Activated naive CD8-positive, alpha-beta T cell treated with anti-CD3 and anti-CD28 coated beads, Interleukin-2, amount 50 U/mL, for 16 hours (primary cell): Measurements from ENCODE around the gene HSPA1A.
"Not testable (repeated sequence)": the region's sequence is repeated elsewhere in the genome, so short reads cannot be mapped to it uniquely, and the experiment has no call there.

ENCODE experiments used
- DNase-seq: peaks from one replicate; pipeline ENCODE4 v3.0.0-alpha.2; 2020; ENCODE audit warnings: low read depth, low spot score

HSPA1A gene

DNA sequence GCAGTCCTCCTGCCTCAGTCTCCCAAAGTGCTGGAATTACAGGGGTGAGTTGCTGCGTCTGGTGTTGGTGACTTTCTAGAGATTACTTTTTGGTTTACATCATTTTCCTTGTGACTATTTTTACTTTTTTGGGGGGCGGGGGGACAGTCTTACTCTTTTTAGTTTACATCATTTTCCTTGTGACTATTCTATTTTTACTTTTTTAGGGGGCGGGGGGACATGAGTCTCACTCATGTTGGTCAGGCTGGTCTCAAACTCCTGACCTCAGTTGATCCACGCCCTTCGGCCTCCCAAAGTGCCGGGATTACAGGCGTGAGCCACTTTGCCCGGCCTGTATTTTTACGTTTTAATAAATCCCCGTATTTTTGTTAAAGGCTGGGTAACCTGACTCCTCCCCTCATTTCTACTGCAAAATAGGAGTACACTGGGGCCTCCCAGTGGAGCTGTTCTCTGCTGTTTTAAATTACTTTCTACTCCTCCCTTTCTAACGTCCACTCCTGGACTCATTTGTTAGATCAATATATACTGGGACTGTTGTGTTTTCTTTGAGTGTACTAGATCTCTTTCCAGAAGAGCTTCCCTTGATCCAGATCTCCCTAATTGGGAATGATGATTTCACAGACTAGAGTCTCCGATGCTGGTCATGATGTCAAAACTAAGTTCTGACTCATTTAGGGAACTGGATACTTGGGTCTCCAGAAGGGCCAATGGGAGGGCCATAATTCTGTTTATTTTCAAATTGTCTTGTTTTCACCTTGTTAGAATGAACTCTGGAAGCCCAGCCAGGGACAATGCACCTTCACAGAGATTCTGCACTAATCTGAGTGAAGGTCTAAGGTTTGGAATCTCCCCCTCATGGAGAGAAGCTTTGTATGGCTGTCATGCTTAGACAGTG, 21.4 kb downstream of the HSPA1A start:
- DNase-seq: no peak

DNA sequence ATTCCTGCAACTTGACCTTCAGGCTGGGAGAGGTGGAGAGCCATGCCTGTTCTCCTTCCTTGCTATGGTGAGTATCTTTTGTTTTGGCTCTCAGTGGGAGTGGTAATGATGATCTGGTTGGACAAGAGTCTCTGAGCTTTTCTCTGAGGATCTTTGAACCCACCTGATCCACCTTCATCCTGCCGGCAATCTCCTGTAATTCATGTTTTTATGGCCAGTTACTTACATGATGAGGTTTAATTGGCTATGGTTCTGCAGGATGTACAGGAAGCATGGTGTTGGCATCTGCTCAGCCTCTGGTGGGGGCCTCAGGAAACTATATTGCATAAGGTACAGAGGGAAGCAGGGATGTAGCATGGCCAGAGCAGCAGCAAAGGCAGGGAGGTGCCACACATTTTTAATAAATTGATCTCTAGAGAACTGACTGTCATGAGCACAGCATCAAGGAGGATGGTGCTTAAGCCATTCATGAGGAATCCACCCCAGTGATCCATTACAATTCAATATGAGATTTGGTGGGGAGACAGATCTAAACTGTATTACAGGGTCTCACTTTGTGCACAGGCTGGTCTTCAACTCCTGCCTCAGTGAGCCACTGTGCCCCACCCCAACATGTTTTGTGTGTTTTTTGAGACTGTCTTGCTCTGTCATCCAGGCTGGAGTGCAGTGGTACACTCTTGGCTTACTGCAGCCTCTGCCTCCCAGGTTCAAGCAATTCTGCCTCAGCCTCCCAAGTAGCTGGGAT, 22.2 kb downstream of the HSPA1A start:
- DNase-seq: no peak

DNA sequence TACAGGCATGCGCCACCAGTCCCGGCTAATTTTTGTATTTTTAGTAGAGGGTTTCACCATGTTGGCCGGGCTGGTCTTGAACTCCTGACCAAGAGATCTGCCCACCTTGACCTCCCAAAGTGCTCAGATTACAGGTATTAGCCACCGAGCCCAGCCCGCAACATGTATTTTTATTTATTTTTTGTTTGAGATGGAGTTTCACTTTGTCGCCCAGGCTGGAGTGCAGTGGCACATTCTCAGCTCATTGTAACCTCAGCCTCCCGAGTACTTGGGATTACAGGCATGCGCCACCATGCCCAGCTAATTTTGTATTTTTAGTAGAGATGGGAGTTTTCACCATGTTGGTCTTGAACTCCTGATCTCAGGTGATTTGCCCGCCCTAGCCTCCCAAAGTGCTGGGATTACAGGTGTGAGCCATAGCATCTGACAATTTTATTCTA, 22.8 kb downstream of the HSPA1A start:
- DNase-seq: not testable (repeated sequence)

- DNase-seq: no peak
These were observed 23.6 kb downstream of the HSPA1A start for GRCh38 chr6:31838968-31839367.

GRCh38 chr6:31839779-31840126, 24.4 kb downstream of the HSPA1A start:
- DNase-seq: not testable (repeated sequence)

GRCh38 chr6:31842053-31842452, 26.7 kb downstream of the HSPA1A start:
- no peak for DNase-seq

DNA sequence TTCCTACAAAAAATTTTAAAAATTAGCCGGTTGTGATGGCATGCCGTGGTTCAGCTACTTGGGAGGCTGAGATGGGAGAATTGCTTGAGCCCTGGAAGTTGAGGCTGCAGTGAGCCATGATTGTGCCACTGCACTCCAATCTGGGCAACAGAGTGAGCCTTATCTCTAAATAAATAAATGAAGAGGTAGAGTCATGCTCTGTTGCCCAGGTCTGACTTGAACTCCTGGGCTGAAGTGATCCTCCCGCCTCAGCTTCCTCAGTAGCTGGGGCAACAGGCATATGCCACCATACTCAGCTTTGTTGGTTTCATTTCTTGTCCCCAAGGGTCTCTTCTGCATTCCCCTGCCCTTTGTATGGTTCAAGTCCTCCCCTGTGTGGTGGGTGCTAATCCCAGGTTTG, 29.2 kb downstream of the HSPA1A start:
- DNase-seq: no peak

DNA sequence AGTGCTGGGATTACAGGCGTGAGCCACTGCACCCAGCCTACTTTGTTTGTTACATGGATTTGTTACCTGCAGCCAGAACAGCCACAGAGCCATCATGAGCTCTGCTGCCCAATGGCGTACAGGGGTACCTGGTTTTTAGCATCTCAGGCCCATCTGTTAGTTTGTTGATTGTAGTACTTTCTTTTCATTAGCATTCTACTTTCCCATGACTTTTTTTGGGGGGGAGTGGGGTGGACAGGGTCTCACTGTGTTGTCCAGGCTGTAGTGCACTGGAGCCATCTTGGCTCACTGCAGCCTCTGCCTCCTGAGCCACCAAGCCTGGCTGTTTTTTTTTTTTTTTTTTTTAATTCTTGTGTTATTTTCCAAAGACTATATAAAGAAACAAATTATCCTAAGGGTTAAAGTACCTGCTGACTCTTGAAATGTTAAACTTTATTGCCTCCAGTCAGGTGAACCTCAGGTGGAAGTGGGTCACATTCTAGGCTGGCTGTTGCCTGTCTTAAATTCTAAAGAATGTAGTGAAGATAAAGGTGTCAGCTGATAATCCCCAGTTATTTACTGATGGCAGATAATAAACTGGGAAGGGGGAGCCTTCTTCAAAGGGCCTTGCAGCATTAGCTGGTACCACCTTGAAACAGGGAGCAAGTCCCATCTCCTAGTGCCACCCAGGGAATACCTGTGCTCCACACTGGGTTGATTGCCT, 32.1 kb downstream of the HSPA1A start:
- no peak for DNase-seq

- DNase-seq: no peak
These were observed 35.6 kb downstream of the HSPA1A start for GRCh38 chr6:31850765-31851484.

GRCh38 chr6:31851485-31851832, 36.1 kb downstream of the HSPA1A start:
- DNase-seq: no peak

- not testable (repeated sequence) for DNase-seq
These were observed 36.8 kb downstream of the HSPA1A start for GRCh38 chr6:31851980-31852718.

DNA sequence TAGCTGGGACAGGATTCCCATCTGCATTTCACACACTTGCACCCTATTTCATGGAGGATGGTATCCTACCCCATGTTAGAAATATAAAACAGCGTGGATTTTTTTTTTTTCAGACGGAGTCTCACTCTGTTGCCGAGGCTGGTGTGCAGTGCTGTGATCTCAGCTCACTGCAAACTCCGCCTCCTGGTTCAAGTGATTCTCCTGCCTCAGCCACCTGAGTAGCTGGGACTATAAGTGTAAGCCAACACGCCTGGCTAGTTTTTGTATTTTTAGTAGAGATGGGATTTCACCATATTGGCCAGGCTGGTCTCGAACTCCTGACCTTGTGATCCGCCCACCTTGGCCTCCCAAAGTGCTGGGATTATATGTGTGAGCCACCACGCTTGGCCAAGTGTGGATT, 42.4 kb downstream of the HSPA1A start:
- DNase-seq: not testable (repeated sequence)

GRCh38 chr6:31858707-31859106, 43.4 kb downstream of the HSPA1A start:
- no peak for DNase-seq

DNA sequence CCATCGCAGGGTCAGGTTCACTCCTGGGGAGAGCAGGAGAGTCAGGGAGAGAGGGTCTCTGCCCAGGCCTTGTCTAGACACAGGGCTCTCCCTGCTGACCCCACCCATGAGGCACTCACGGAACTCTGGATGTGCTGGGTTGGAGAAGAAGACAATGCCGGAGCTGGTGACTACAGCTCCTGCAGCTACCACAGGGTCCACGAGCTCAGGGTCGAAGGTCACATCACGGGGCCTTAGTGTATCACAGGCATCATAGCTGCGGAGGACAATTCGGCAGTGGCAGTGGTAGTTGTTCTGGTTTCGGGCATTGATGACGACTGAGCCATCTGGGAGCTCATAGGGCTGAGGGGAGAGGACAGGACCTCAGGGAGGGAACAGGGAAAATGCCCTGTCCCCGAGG, 44.6 kb downstream of the HSPA1A start:
- no peak for DNase-seq

DNA sequence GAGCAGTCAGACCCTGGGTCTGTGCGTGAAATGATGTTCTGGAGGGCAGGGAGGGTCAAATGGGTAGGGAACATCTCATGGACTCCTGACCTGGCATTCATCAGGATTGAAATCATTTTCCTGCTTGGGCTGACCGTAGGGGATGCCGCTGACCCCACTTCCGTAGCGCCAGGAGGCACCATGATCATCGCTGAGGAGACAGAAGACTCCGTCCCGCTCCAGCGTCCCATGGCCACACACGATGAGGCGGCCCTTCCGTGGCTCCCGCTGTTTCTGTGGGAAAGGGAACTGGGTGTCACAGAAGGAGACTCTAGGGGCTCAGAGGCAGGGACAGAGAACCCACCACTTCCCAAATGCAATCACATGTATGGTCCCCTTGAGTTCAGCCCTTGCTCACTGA, 45.0 kb downstream of the HSPA1A start:
- no peak for DNase-seq

- DNase-seq: no peak
These were observed 45.8 kb downstream of the HSPA1A start for GRCh38 chr6:31861150-31861549.

DNA sequence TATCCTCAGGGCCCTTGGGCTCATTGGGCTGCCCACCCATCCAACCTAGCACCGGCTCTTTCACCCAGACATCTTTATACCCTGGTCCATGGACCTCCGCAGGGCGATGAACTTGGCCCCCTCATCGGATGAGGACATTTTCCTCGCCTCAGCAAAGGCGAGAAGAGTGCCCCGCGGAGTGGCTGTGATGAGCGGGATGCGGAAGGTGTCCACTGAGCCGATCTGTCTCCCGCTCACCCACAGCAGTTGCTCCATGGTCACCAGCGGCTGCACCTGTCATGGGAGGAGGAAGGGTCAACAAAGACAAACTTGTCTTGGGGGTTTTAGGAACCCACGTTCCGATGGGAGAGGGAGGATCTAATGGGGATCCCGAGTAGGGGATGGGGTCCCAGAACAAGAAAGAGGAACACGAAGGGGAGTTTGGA, 46.6 kb downstream of the HSPA1A start:
- DNase-seq: no peak

- peak; percentile 97 for DNase-seq
These were observed 47.2 kb downstream of the HSPA1A start, which contains the start of gene NEU1 for GRCh38 chr6:31862344-31863235. Gene NEU1, minus strand, starts transcription at chr6:31862821. Its CDS starts 45 bp downstream, at chr6:31862776.

DNA sequence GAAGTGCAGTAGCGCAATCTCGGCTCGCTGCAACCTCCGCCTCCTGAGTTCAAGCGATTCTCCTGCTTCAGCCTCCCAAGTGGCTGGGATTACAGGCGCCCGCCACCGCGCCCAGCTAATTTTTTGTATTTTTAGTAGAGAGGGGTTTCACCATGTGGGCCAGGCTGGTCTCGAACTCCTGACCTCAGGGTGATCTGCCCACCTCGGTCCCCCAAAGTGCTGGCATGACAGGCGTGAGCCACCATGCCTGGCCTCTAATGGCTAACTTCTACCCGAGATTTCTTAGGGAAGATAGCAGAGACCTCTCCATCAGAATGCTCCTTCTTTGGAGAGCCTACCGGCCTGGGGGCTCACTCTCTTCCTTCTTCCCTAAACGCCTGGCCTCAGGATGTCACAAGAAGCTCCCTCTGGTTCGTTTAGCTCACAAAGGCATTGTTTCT, 48.8 kb downstream of the HSPA1A start:
- DNase-seq: not testable (repeated sequence)

DNA sequence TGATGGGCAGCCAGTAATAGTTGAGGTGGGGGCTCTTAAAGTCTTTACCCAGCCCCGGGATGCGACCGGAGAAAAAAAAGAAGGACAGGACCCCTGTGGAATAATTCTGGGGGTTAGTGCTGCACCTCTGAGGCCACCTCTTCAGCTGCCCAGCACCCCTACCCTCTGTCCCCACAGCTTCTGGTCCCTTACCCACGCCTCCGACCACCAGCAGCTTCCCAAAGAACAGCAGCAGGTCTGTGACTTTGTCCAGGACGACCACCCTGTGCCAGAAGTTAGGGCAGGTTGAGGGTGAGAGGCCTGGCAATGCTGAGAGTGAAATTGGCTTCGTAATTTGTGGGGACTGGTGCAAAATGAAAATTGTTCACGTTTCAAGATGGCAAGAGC, 49.5 kb downstream of the HSPA1A start:
- DNase-seq: no peak
